ENCODE data around the gene ADGRD1.

DNA sequence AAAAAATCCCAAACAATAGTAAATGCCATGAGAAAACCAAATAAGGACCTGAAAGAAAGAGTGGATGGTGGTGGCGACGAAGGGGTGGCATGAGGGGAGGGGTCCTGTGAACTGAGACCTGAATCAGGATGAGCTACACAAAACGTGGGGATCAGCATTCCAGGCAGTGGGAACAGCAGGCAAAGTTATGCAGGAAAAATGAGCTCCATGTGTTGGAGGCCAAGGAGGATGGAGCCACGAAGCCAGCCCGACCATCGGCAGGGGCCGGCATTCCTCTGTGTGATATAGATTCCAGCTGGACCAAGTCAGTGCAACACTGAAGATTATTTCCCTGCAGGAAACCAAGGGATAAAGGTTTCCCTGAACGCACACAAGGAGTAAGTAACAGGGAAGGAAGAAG lies 7.1 kb downstream of the ADGRD1 start:
- TF ChIP-seq, protein P1, sequence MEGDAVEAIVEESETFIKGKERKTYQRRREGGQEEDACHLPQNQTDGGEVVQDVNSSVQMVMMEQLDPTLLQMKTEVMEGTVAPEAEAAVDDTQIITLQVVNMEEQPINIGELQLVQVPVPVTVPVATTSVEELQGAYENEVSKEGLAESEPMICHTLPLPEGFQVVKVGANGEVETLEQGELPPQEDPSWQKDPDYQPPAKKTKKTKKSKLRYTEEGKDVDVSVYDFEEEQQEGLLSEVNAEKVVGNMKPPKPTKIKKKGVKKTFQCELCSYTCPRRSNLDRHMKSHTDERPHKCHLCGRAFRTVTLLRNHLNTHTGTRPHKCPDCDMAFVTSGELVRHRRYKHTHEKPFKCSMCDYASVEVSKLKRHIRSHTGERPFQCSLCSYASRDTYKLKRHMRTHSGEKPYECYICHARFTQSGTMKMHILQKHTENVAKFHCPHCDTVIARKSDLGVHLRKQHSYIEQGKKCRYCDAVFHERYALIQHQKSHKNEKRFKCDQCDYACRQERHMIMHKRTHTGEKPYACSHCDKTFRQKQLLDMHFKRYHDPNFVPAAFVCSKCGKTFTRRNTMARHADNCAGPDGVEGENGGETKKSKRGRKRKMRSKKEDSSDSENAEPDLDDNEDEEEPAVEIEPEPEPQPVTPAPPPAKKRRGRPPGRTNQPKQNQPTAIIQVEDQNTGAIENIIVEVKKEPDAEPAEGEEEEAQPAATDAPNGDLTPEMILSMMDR (IDR thresholded peaks at IDR 0.05): no peak
- TF ChIP-seq POLR2A (IDR thresholded peaks at IDR 0.05): no peak
- no peak for TF ChIP-seq POLR2AphosphoS5 (IDR thresholded peaks at IDR 0.05)

Data from breast epithelium (tissue), 3 donors.